DMS79 treated with DMSO at 0.1 percent for 48 hours (cell line): Measurements from ENCODE around the gene SIRT3.
"Not testable (repeated sequence)": the region's sequence is repeated elsewhere in the genome, so short reads cannot be mapped to it uniquely, and the experiment has no call there.

Experiments used
- DNase-seq: peaks from one replicate; lab custom pipeline; 2025; lab: John Stamatoyannopoulos, UW

Gene SIRT3

DNA sequence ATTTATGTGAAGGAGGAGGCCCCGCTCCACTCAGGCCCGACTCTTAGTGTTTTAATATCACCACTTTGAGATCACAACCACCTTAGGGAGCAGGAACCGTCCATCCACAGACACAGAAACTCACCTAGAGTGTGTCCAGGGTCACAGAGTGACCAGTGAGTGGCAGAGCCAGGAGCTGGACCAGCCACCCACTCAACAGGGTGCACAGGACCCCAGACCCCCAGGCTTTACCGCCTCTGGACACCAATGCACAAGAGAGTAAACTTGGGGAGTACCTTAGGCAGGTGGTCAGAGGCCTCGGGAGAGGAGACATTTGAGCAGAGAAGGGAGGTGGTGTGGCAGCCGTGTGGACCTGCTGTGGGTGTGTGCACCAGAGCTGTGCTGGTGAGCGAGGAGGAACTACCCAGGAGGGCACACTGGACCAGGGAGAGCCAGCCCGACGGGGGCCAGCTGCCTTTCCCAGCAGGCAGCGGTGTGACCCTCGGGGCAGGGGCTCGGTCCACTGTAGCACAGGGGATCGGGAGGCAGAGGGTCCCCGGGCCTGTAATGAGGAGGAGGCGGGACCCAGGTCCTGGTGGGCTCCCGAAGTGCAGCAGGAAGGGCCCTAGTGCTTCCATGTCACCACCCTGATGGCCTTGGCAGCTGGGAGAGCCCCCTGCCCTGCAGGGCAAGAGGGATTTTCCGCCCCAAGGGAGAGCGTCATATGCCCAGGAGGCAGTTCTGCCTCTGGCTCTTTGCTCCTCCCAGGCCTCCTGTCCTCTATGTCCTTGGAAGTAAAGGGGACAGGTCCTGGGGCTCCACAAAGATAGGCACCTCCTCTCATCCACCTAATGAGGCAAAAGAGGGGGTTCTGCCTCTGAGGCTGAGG is 34.5 kb upstream of the SIRT3 start:
- no peak for DNase-seq

- DNase-seq: no peak
These were observed 33.2 kb upstream of the SIRT3 start for GRCh38 chr11:269146-269890.

DNA sequence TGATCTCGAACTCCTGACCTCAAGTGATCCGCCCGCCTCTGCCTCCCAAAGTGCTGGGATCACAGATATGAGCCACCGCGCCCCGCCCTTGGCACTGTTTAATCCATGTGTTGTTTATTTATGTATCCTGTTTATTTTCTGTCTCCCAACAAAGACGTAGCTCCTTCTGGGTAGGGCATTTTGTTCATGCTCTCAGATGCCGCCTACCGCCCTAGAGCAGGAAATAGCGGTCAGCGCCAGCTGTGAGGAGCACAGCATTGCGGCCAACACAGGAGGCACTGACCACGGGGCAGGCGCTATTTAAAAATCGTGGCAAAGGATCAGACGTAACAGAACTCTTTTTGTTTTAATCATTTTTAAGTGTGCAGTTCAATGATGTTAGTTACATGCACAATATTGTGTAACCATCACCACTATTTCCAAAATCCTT is 32.6 kb upstream of the SIRT3 start:
- DNase-seq: not testable (repeated sequence)

- no peak for DNase-seq
These were observed 31.4 kb upstream of the SIRT3 start for GRCh38 chr11:267491-267994.

DNA sequence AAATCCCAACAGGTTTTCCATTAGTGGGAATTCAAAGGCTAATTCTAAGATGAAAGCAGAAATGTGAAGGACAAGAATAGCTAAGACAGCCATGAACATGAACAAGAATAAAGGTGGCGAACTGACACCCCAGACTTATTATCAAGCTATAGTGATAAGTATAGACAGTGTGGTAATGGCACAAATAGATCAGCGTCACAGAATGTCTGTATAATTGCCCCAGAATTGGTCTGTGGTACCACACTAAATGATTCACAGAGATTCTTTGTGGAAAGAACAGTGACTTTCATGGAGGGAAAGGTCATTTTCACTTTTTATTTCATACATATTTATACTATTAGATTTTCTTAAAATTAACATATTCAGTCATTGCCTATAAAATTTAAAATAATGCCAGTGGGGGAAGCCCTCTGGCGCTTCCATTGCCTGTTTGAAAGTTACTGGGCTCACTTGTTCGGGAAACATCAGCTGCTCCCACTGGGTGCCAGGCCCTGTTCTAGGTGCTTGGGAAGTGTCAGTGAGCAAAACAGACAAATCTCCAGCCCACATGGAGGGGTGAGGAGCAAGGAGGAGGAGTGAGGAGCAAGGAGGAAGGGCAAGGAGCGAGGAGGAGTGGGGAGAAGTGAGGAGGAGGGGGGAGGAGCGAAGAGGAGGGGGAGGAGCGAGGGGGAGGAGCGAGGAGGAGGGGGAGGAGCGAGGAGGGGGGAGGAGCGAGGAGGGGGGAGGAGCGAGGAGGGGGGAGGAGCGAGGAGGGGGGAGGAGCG is 30.7 kb upstream of the SIRT3 start:
- DNase-seq: no peak

DNA sequence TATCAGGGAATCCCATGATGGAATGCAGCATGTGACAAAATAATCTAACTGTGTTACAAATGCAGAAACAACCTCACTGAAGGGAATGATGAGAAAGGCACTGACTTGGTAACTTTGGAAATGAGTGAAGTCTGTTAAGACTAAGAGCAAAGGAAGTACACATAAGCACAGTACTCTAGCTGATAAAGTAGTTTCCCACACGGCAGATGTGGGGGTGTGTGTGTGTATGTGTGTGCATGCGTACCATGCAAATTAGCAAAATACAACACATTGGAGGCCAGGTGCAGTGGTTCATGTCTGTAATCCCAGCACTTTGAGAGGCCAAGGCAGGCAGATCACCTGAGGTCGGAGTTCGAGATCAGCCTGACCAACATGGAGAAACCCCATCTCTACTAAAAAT is 25.5 kb upstream of the SIRT3 start:
- no peak for DNase-seq

- DNase-seq: no peak
These were observed 23.3 kb upstream of the SIRT3 start for GRCh38 chr11:259413-259812.

DNA sequence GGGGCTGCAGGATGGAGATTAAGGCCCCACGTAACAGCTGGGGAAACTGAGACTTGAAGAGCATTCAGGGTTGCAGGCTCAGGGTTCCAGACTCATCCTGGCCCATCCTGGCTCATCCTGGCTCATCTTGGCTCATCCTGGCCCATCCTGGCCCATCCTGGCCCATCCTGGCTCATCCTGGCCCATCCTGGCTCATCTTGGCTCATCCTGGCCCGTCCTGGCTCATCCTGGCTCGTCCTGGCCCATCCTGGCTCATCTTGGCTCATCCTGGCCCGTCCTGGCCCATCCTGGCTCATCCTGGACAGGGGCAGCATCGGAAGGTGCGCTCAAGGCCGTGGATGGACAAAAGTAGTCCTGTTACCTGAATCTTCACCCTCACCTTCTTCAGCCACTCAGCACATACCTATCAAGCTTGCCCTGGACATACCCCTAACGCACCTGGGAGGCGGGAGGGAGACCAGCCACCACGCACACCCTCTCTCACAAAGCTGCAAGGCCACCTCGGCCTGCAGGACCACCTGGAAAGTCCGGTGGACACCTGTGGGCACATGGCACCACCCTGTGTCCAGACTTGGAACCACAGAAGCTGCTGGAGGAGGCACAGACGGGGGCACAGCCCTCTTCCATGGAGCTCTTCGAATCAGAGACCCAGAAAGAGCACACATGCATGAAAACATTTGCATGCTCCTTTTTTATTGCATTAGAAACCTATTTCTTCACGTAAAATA is 21.8 kb upstream of the SIRT3 start:
- no peak for DNase-seq

DNA sequence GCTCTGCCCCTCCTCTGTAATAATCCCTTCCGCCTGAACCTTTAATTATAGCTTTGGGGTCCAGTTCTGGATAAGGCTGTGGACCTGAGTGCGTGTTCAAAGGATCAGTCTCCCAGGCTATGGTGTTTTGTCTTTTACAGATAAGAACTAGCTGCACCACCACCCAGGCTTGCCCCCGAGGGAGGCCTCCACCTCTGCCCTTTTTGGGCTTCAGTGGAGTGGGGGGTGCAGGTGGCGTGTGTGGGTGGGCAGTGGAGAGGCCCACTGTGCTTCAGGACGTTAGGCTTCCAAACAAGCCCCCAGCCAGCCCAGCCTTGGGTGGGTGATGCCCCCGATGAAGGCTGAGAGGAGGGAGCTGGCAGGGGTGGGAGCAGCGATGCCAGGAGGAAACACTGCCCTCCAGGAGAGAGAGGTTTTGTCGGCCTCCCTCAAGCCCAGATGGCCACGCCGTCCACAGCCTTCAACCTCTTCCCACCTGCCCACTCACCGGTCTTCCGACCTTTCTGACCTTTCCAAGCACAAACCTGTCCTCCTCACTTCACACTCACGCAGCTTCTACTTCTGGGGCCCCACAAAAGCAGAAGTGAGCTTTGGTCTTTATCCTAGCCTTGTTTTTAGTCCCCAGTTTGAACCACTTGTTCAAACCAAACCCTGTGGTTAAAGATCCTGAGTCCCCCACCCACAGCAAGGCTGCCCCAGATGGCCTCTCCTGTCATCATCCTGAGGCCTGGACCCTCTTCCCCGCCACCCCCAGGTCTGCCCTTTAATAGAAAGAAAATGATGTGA is 21.0 kb upstream of the SIRT3 start:
- no peak for DNase-seq

DNA sequence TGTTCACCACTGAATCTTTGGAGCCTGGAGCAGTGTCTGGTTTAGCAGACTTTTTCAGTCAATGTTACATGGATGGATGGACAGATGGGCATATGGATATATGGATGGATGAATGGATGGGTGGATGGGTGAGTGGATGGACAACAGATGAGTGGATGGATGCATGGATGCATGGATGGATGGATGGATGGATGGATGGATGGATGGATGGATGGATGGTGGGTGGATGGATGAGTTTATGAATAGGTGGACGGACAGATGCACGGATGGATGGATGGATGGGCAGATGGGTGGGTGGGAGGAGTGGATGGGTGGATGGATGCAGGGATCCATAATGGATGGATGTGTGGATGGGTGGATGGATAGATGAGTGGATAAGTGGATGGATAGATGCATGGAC is 19.7 kb upstream of the SIRT3 start:
- no peak for DNase-seq

- DNase-seq: no peak
These were observed 19.0 kb upstream of the SIRT3 start for GRCh38 chr11:255176-255575.

DNA sequence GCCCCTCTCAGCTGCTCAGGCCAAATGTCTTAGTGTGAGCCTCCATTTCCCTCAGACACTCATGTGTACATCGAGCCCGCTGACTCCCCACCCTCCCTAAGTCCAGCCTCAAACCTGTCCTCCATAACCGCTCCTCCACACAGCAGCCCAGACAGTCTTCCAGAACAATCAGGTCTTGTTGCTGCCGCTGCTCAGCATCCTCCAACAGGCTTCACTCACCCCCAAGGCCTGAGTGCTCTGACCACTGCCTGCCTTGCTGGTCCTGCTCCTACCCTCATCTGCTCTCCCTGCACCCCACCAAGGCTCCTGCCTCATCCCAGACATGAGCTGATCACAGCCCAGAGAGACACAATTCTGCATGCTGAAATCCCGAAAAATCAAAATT is 17.7 kb upstream of the SIRT3 start:
- DNase-seq: no peak

DNA sequence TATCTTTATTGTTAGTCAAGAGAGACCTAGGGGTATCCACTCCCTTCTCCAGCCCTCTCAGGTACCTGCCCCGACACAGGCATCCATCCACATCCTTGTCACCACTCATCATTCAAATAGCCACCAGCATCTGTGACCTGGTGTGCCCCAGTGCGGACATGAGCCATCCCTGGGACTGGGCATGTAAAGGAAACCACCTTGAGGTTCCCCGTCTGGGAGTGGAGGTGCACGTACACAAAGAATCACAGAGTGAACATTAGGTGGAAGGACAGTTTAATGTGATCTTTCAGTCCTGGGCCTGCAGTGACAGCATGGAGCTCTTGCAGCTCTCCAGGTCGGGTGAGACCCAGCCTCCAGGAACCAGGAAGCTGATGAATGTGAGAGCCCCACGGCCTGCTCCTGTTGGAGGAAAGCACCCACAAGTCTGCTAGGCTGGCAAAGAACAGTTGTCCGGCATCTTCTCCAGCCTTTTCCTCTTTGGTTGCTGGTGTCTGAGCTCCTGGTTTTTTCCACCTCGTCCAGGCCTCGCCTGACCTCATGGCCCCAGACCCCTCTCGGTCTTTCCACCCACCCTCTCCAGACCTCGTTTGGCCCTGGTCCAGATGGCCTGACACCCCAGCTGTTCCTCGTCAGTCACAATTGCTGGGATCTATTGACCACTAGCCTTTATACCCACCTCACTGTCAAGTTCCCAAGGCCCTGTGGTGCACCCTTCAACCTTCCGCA is 17.2 kb upstream of the SIRT3 start:
- DNase-seq: no peak

- DNase-seq: no peak
These were observed 16.5 kb upstream of the SIRT3 start for GRCh38 chr11:252666-253065.

DNA sequence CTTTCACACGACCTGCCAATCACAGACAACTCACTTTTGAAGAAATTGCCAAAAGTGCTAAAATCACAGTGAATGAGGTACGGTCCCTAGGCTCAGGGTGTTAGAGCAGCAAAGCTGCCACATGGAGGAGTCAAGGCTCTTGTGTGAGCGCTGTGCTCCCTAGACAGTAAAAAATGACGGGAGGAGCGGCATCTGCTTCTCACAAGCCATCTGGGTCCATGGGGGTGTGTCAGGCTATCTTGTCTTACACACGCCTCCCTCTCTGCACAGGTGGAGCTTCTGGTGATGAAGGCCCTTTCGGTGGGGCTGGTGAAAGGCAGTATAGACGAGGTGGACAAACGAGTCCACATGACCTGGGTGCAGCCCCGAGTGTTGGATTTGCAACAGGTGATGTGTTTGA is 15.4 kb upstream of the SIRT3 start:
- DNase-seq: no peak

GRCh38 chr11:250740-251299 is 14.7 kb upstream of the SIRT3 start:
- no peak for DNase-seq

GRCh38 chr11:250274-250673 is 14.1 kb upstream of the SIRT3 start:
- no peak for DNase-seq

GRCh38 chr11:249062-249461 is 12.9 kb upstream of the SIRT3 start:
- no peak for DNase-seq

DNA sequence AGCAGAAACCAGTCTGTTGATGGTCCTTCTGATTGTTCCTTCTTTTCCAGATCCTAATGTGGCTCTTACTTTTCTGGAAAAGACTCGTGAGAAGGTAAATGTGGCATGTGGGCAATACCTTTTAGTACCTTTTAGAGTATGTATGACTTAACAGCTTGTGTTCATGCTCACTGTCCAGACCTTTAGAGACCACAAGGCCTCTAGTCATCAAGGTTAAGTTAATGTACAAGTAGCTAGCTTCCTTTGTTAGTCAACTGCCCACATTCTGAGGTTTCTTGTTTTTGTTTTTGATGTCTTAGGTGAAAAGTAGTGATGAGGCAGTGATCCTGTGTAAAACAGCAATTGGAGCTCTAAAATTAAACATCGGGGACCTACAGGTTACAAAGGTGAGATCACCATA is 8.2 kb upstream of the SIRT3 start:
- no peak for DNase-seq

DNA sequence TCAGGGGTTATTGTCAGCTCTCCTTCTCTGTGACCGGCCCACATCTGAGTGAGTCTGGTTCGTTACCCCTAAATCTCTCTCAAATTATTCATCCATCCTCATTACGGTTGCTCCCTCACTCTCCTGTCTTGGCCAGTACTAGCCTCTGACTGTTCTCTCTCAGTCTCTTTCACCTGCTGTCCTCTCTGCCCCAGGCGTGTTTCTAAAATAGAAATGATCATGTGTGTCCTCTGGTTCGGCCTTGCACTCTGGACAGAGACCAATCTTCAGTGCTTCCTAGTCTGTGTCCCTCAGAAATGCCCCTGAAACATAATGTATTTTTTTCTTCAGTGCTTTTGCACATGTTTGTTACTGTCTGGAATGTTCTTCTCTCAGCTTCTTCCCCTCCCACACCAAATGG is 5.5 kb upstream of the SIRT3 start:
- DNase-seq: no peak
